Activated CD4-positive, CD25-positive, alpha-beta regulatory T cell treated with anti-CD3 and anti-CD28 coated beads, Interleukin-2, amount 50 U/mL, for 72 hours (primary cell): ENCODE data around the gene NAGA.

ENCODE experiments used
- DNase-seq: peaks from one replicate; pipeline ENCODE4 v3.0.0; 2021

NAGA gene

DNA sequence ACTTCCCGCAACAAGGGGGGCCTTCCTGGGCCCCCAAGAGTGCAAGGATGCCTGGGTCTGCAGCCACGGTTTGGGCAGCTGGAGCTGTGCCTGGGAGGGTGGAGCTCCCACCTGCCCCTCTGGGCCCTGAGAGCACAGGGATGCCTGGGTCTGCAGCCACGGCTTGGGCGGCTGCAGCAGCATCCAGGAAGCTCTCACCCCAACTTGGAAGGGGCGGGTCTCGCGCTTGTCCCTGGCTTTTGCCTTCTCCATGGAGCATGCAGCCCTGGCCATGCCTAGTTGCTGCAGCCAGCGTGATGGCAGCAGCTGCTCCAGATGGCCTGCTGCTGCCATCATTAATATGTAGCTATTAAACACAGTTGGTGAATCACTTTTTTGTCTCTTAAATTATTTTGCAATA is 35.4 kb downstream of the NAGA start:
- no peak for DNase-seq

GRCh38 chr22:42033263-42034181 is 37.1 kb downstream of the NAGA start:
- DNase-seq = no peak

- DNase-seq = no peak
These were observed 43.9 kb downstream of the NAGA start for GRCh38 chr22:42026705-42027104.

- no peak for DNase-seq
These were observed 45.2 kb downstream of the NAGA start for GRCh38 chr22:42025421-42025820.

GRCh38 chr22:42022162-42022847 is 48.3 kb downstream of the NAGA start:
- no peak for DNase-seq

- DNase-seq = no peak
These were observed 49.0 kb downstream of the NAGA start for GRCh38 chr22:42021571-42021970.

DNA sequence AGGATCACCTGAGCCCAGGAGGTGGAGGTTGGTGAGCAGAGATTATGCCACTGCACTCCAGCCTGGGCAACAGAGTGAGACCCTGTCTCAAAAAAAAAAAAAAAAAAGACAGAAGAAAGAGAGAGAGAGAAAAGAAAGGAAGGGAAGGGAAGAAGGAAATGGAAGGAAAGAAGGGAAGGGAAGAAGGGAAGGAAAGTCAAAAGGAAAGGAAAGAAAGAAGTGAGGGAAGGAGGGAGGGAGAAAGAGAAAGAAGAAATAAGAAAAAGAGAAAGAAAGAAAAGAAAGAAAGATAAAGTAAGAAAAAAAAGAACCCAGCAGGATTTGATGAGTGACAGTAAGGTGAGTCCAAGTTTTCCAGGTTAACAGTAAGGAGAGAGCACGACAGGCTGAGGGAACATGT is 52.4 kb downstream of the NAGA start:
- no peak for DNase-seq

GRCh38 chr22:42016111-42016510 is 54.5 kb downstream of the NAGA start:
- DNase-seq = no peak

DNA sequence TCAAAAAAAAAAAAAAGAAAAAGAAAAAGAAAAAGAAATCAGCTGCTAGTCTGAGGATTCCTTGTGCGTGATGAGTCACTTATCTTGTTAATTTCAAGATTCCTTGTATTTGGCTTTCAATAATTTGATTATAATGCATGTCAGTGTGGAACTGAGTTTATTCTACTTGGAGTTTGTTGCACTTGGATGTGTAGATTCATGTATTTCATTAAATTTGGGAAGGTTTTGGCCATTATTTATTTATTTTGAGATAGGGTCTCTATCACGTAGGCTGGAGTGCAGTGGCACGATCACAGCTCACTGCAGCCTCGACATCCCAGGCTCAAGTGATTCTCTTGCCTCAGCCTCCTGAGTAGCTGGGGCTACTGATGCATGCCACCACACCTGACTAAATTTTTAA is 57.2 kb downstream of the NAGA start:
- no peak for DNase-seq

DNA sequence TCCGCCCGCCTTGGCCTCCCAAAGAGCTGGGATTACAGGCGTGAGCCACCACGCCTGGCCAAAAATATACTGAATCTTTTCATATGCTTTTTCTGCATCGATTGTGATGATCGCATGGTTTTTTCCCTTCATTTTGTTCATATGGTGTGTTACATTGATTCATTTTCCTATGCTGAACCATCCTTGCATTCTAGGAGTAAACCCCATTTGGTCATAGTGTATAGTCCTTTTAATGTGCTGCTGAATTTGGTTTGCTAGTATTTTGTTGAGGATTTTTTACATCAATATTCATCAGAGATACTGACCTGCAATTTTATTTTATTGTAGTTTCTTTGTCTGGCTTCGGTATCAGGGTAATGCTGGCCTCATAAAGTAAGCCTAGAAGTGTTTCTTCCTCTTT is 59.8 kb downstream of the NAGA start:
- DNase-seq = no peak
